ENCODE measurements around the gene DAPK1. TPM values are rescaled to one million over a fixed set of nuclear protein-coding genes. Genes with fewer than 3 reads are reported as not detected.

DAPK1 gene
- total RNA-seq, 1 donor from 2014 or later: 35.1 TPM

GRCh38 chr9:87461256-87461655, 36.4 kb upstream of the DAPK1 start:
- H3K9me3 Mint-ChIP-seq (ENCODE audit: unreplicated experiment): peaks cover 5% of the 10 kb centered on the region

GRCh38 chr9:87464110-87464991, 33.3 kb upstream of the DAPK1 start:
- no peak overlapping the region for H3K9ac ChIP-seq (ENCODE audit: low read length)
- no peak overlapping the region for H3K4me3 ChIP-seq (ENCODE audit: insufficient read depth, low read depth, low read length)
- H3K4me3 Mint-ChIP-seq (ENCODE audit: unreplicated experiment): no peak overlapping the region
- H3K27ac Mint-ChIP-seq (ENCODE audit: unreplicated experiment): no peak overlapping the region
- H3K4me1 ChIP-seq (ENCODE audit: insufficient read depth, low read length): no peaks in the 10 kb centered on the region
- H4K20me1 ChIP-seq (ENCODE audit: insufficient read depth, low read length): no peaks in the 10 kb centered on the region
- no peaks in the 10 kb centered on the region for H3K36me3 Mint-ChIP-seq (ENCODE audit: low read depth, unreplicated experiment)
- H3K79me2 ChIP-seq (ENCODE audit: insufficient read depth, low read length): no peaks in the 10 kb centered on the region
- no peaks in the 10 kb centered on the region for H3K9me3 ChIP-seq (ENCODE audit: insufficient read depth, low read depth, low read length)
- DNase-seq (ENCODE audit: low read depth) (no peak), FAIRE-seq (no peak)
- no peak overlapping the region for H3K27ac ChIP-seq (ENCODE audit: low read depth, low read length)
- no peaks in the 10 kb centered on the region for H3K36me3 ChIP-seq (ENCODE audit: insufficient read depth, low read length)
- no peak overlapping the region for H2AFZ ChIP-seq (ENCODE audit: low read depth, low read length)
- TF ChIP-seq CTCF (IDR thresholded peaks at IDR 0.05; ENCODE audit: insufficient read depth, low read depth, low read length) (no peak), EZH2 (IDR thresholded peaks at IDR 0.05; ENCODE audit: insufficient read depth, low read length) (no peak)
- H3K27me3 ChIP-seq (ENCODE audit: insufficient read depth, low read length): no peaks in the 10 kb centered on the region
- H3K4me2 ChIP-seq (ENCODE audit: low read length): no peak overlapping the region
- peaks cover 3% of the 10 kb centered on the region for H3K4me1 Mint-ChIP-seq (ENCODE audit: low read depth, unreplicated experiment)
- peaks cover 2% of the 10 kb centered on the region for H3K27me3 Mint-ChIP-seq (ENCODE audit: low read depth, unreplicated experiment)
- no peaks in the 10 kb centered on the region for H3K9me3 Mint-ChIP-seq (ENCODE audit: unreplicated experiment)

More at GRCh38 chr9:87461256-87461655, 36.4 kb upstream of the DAPK1 start:
- Histone ChIP-seq H4K20me1 (ENCODE audit: insufficient read depth, low read length) (no peaks in the 10 kb centered on the region), H3K9me3 (ENCODE audit: insufficient read depth, low read depth, low read length) (no peaks in the 10 kb centered on the region), H2AFZ (ENCODE audit: low read depth, low read length) (no peak overlapping the region), H3K27ac (ENCODE audit: low read depth, low read length) (no peak overlapping the region), H3K79me2 (ENCODE audit: insufficient read depth, low read length) (no peaks in the 10 kb centered on the region), H3K9ac (ENCODE audit: low read length) (no peak overlapping the region), H3K36me3 (ENCODE audit: insufficient read depth, low read length) (no peaks in the 10 kb centered on the region), H3K4me3 (ENCODE audit: insufficient read depth, low read depth, low read length) (no peak overlapping the region), H3K27me3 (ENCODE audit: insufficient read depth, low read length) (no peaks in the 10 kb centered on the region), H3K4me1 (ENCODE audit: insufficient read depth, low read length) (no peaks in the 10 kb centered on the region), H3K4me2 (ENCODE audit: low read length) (no peak overlapping the region)
- TF ChIP-seq CTCF (IDR thresholded peaks at IDR 0.05; ENCODE audit: insufficient read depth, low read depth, low read length): no peak
- no peak for TF ChIP-seq EZH2 (IDR thresholded peaks at IDR 0.05; ENCODE audit: insufficient read depth, low read length)
- Mint-ChIP-seq H3K4me3 (ENCODE audit: unreplicated experiment) (no peak overlapping the region), H3K27me3 (ENCODE audit: low read depth, unreplicated experiment) (no peaks in the 10 kb centered on the region), H3K36me3 (ENCODE audit: low read depth, unreplicated experiment) (peaks cover 1% of the 10 kb centered on the region), H3K4me1 (ENCODE audit: low read depth, unreplicated experiment) (peaks cover 3% of the 10 kb centered on the region), H3K27ac (ENCODE audit: unreplicated experiment) (no peak overlapping the region)
- no peak for FAIRE-seq
- no peak for DNase-seq (ENCODE audit: low read depth)

- Histone ChIP-seq H2AFZ (ENCODE audit: low read depth, low read length) (no peak overlapping the region), H3K4me1 (ENCODE audit: insufficient read depth, low read length) (no peaks in the 10 kb centered on the region), H3K4me2 (ENCODE audit: low read length) (no peak overlapping the region), H3K79me2 (ENCODE audit: insufficient read depth, low read length) (no peaks in the 10 kb centered on the region), H4K20me1 (ENCODE audit: insufficient read depth, low read length) (no peaks in the 10 kb centered on the region), H3K36me3 (ENCODE audit: insufficient read depth, low read length) (no peaks in the 10 kb centered on the region), H3K4me3 (ENCODE audit: insufficient read depth, low read depth, low read length) (no peak overlapping the region), H3K9me3 (ENCODE audit: insufficient read depth, low read depth, low read length) (no peaks in the 10 kb centered on the region), H3K27ac (ENCODE audit: low read depth, low read length) (no peak overlapping the region), H3K9ac (ENCODE audit: low read length) (no peak overlapping the region), H3K27me3 (ENCODE audit: insufficient read depth, low read length) (no peaks in the 10 kb centered on the region)
- no peaks in the 10 kb centered on the region for H3K9me3 Mint-ChIP-seq (ENCODE audit: unreplicated experiment)
- no peaks in the 10 kb centered on the region for H3K36me3 Mint-ChIP-seq (ENCODE audit: low read depth, unreplicated experiment)
- no peak for TF ChIP-seq CTCF (IDR thresholded peaks at IDR 0.05; ENCODE audit: insufficient read depth, low read depth, low read length)
- TF ChIP-seq EZH2 (IDR thresholded peaks at IDR 0.05; ENCODE audit: insufficient read depth, low read length): no peak
- peaks cover 3% of the 10 kb centered on the region for H3K27me3 Mint-ChIP-seq (ENCODE audit: low read depth, unreplicated experiment)
- no peak overlapping the region for H3K27ac Mint-ChIP-seq (ENCODE audit: unreplicated experiment)
- no peak for DNase-seq (ENCODE audit: low read depth)
- no peak for FAIRE-seq
- H3K4me1 Mint-ChIP-seq (ENCODE audit: low read depth, unreplicated experiment): peaks cover 3% of the 10 kb centered on the region
- no peak overlapping the region for H3K4me3 Mint-ChIP-seq (ENCODE audit: unreplicated experiment)
Measured at GRCh38 chr9:87464992-87465378, 32.7 kb upstream of the DAPK1 start.
